Bronchial epithelial cell (primary cell): ENCODE results near the gene CDK19. TPM values are rescaled to one million over a fixed set of nuclear protein-coding genes. Genes with fewer than 3 reads are reported as not detected.

ENCODE experiments used
- DNase-seq: peaks from one replicate; pipeline ENCODE4 v3.0.0-alpha.2; 2010; ENCODE audit warnings: low read depth
- FAIRE-seq: peaks from 2 replicates; lab custom pipeline; 2011; peaks lifted over from hg19 to GRCh38; lab: Jason Lieb, UNC
- H3K27me3 ChIP-seq: 2 replicates; pipeline ENCODE4 v1.5.1; 2011; ENCODE audit warnings: low read length; ENCODE audit not compliant: control insufficient read depth, insufficient read depth
- H3K36me3 ChIP-seq: 2 replicates; pipeline ENCODE4 v1.5.1; 2011; ENCODE audit warnings: low read length; ENCODE audit not compliant: control insufficient read depth, insufficient read depth
- H3K4me3 ChIP-seq: 2 replicates; pipeline ENCODE4 v1.5.1; 2011; ENCODE audit warnings: mild to moderate bottlenecking, low read depth, low read length, control low read depth
- total RNA-seq: library from RNA; depleted of rRNA; stranded (reverse); fragments of >200 nt; gene quantifications from 2 replicates; pipeline ENCODE4 v1.2.1, GENCODE V29; 2014
- TF ChIP-seq, protein P1 (sequence below): IDR thresholded peaks from 2 replicates; pipeline ENCODE4 v1.5.1; 2011; ENCODE audit warnings: mild to moderate bottlenecking, moderate library complexity, low read length, control low read depth, inconsistent platforms; ENCODE audit not compliant: insufficient read depth, severe bottlenecking

The CDK19 gene
- total RNA-seq, 1 donor from 2014 or later, result 6.1 TPM

DNA sequence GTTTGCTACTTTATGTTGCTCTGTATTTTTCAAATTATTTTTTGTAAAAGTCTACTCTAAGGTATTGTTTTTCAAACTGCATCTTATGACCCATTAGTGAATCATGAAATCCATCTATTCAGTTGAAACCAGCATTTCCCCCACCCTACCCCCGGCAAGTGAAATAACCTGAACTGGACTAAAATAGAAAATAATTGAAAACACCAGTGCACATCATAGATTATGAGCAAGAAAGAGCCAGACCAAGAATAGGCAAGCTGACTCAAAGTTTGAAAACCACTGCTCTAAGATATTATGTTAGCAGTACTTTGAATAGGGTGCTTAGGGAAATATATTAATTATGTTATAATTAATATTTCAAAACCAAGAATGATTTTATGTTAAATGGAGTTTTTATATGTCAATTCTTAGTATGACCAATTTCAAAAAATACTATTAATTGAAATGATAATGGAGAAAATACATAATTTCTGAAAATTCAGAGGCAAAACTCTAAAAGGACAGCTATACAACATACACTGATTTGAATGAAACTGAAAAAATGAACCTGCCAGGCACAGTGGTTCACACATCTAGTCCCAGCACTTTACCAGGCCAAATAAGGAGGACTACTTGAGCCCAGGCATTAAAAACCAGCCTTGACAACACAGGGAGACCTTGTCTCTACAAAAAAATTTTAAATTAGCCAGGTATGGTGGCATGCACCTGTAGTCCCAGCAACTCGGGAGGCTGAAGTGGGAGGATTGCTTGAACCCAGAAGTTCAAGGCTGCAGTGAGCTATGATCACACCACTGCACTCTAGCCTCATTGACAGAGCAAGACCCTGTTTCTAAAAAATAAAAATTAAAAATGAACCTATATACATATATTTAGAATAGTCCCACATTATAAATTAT is 112.0 kb downstream of the CDK19 start:
- Histone ChIP-seq H3K27me3 (no peaks in the 10 kb centered on the region), H3K36me3 (no peaks in the 10 kb centered on the region), H3K4me3 (no peak overlapping the region)
- TF ChIP-seq, protein P1, sequence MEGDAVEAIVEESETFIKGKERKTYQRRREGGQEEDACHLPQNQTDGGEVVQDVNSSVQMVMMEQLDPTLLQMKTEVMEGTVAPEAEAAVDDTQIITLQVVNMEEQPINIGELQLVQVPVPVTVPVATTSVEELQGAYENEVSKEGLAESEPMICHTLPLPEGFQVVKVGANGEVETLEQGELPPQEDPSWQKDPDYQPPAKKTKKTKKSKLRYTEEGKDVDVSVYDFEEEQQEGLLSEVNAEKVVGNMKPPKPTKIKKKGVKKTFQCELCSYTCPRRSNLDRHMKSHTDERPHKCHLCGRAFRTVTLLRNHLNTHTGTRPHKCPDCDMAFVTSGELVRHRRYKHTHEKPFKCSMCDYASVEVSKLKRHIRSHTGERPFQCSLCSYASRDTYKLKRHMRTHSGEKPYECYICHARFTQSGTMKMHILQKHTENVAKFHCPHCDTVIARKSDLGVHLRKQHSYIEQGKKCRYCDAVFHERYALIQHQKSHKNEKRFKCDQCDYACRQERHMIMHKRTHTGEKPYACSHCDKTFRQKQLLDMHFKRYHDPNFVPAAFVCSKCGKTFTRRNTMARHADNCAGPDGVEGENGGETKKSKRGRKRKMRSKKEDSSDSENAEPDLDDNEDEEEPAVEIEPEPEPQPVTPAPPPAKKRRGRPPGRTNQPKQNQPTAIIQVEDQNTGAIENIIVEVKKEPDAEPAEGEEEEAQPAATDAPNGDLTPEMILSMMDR, result no peak
- FAIRE-seq, result no peak
- no peak for DNase-seq

DNA sequence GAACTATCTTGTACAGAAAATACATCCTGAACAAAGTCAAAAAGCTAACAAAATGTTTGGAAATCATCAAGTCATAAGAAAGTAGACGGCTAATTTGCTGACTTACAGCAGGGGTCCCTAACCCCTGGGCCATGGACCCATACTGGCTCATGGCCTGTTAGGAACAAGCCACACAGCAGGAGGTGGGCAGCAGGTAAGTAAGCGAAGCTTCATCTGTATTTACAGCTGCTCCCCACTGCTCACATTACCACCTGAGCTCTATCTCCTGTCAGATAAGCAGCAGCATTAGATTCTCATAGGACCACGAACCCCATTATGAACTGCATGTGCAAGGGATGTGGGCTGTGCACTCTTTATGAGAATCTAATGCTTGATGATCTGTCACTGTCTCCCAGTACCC is 115.5 kb downstream of the CDK19 start:
- FAIRE-seq, result no peak
- H3K36me3 ChIP-seq, result no peaks in the 10 kb centered on the region

GRCh38 chr6:110693994-110694393 is 121.3 kb downstream of the CDK19 start:
- DNase-seq, result no peak
- H3K36me3 ChIP-seq, result no peaks in the 10 kb centered on the region
- no peaks in the 10 kb centered on the region for H3K27me3 ChIP-seq
- no peak for FAIRE-seq
- TF ChIP-seq, protein P1, result no peak
- no peak overlapping the region for H3K4me3 ChIP-seq

More for the DNA sequence above, 115.5 kb downstream of the CDK19 start:
- no peaks in the 10 kb centered on the region for H3K27me3 ChIP-seq
- no peak overlapping the region for H3K4me3 ChIP-seq
- DNase-seq, result no peak
- TF ChIP-seq, protein P1, result no peak

DNA sequence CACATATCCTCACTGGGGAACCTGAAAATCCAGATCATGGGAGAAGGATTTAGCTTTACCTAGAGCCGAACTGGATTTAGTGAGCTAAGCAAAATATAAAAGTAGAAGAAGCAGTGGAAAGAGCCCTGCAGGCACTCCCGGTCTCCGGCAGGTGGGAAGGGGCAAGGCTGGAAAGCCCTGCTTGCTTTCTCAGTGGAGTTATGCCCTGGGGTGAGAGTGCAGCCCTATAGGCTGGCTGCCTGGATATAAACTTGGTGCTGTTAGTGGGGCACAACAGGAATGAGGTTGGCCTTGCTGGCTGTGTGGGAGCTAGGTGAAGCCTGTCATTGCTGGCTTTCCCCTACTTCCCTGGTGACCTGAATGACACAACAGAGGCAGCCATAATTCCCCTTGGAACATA is 122.0 kb downstream of the CDK19 start:
- Histone ChIP-seq H3K4me3 (no peak overlapping the region), H3K36me3 (no peaks in the 10 kb centered on the region), H3K27me3 (no peaks in the 10 kb centered on the region)
- no peak for FAIRE-seq
- TF ChIP-seq, protein P1, result no peak
- no peak for DNase-seq

DNA sequence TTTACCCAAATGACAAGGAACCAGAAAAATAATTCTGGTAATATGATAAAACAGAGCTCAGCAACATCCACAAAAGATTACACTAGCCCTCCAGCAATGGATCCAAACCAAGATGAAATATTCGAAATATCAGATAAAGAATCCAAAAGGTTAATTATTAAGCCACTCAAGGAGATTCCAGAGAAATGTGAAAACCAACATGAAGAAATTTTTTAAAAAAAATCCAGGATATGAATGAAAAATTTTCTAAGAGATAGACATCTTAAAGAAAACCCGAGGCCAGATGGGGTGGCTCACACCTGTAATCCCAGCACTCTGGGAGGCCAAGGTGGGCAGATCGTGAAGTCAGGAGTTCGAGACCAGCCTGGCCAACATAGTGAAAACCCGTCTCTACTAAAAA is 124.4 kb downstream of the CDK19 start:
- no peaks in the 10 kb centered on the region for H3K36me3 ChIP-seq
- TF ChIP-seq, protein P1, result no peak
- H3K27me3 ChIP-seq, result no peaks in the 10 kb centered on the region
- FAIRE-seq, result no peak
- no peak for DNase-seq
- no peak overlapping the region for H3K4me3 ChIP-seq
